Measurements from ENCODE around the gene MMP28. TPM values are rescaled to one million over a fixed set of nuclear protein-coding genes. Genes with fewer than 3 reads are reported as not detected.

MMP28 gene, protein sequence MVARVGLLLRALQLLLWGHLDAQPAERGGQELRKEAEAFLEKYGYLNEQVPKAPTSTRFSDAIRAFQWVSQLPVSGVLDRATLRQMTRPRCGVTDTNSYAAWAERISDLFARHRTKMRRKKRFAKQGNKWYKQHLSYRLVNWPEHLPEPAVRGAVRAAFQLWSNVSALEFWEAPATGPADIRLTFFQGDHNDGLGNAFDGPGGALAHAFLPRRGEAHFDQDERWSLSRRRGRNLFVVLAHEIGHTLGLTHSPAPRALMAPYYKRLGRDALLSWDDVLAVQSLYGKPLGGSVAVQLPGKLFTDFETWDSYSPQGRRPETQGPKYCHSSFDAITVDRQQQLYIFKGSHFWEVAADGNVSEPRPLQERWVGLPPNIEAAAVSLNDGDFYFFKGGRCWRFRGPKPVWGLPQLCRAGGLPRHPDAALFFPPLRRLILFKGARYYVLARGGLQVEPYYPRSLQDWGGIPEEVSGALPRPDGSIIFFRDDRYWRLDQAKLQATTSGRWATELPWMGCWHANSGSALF
- polyA plus RNA-seq (2011; rRNA removed) = 0.15 and 0.28 TPM in 2 replicates
- polyA minus RNA-seq (2011; rRNA and poly(A)+ RNA removed) = not detected in 2 replicates

DNA sequence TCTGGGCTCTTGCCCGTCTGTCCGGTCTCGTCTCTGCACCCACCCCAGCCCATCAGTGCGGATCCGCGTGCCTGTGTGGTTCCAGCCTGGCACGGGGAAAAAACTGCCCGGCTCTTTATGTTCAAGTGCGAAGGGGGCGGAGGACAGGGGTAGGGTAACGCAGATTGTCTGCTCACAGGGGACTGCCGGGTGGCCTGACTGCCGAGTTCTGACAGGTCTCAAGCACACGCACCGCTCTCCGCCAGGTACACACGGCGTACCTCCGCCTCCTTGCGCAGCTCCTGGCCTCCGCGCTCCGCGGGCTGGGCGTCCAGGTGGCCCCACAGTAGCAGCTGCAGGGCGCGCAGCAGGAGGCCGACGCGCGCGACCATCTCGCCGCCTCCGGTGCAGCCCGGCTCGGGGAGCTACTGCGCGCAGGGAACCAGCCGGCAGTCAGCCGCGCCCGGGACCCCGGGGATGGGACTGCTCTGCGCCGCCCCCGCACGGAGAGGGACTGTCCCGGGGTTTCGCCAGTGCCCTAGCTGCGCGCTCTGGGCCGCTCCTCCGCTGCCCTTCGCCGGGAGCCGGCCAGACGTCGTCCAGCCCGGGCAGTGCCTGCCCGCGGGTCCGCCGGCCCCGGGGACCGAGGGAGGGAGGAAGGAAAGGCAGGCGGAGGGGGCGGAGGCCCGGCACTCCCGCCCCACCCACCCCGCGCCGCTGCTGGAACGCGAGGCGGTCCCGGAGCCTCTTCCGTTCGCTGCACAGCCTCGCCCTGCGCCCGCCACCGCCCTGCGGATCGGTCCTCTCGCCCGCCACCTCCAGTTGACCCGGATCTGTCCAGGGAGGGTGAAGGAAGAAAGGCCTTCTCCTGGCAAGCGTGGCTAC lies at the start of gene MMP28:
TSS of gene MMP28 (minus strand) at position 635 of the 864 bp plus-strand sequence. CDS start at position 371, 264 bp downstream.
- TF ChIP-seq, protein P1, sequence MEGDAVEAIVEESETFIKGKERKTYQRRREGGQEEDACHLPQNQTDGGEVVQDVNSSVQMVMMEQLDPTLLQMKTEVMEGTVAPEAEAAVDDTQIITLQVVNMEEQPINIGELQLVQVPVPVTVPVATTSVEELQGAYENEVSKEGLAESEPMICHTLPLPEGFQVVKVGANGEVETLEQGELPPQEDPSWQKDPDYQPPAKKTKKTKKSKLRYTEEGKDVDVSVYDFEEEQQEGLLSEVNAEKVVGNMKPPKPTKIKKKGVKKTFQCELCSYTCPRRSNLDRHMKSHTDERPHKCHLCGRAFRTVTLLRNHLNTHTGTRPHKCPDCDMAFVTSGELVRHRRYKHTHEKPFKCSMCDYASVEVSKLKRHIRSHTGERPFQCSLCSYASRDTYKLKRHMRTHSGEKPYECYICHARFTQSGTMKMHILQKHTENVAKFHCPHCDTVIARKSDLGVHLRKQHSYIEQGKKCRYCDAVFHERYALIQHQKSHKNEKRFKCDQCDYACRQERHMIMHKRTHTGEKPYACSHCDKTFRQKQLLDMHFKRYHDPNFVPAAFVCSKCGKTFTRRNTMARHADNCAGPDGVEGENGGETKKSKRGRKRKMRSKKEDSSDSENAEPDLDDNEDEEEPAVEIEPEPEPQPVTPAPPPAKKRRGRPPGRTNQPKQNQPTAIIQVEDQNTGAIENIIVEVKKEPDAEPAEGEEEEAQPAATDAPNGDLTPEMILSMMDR (IDR thresholded peaks at IDR 0.05; ENCODE audit: insufficient read depth, low read depth, low read length) = no peak
- POLR2A ChIA-PET = interaction anchor here (0.6 kb wide), 1 partner anchor 42 kb away, joined by 4 read pairs; the partner anchor contains the start of gene GAS2L2
- no peaks in the 10 kb centered on the region for H3K36me3 ChIP-seq (ENCODE audit: control insufficient read depth, insufficient read depth, low read length)
- CTCF ChIA-PET = interaction anchor here (0.7 to 4.7 kb wide), 4 partner anchors 10 to 30 kb away, joined by 3 to 44 read pairs (median 6); no protein-coding TSS in a partner anchor
- DNase-seq (ENCODE audit: low read depth) = no peak
- H3K27me3 ChIP-seq (ENCODE audit: control insufficient read depth, insufficient read depth, low read length) = peaks cover 42% of the 10 kb centered on the region
- H3K4me3 ChIP-seq (ENCODE audit: low read depth, low read length) = peak within 1 kb of the TSS; percentile 36

DNA sequence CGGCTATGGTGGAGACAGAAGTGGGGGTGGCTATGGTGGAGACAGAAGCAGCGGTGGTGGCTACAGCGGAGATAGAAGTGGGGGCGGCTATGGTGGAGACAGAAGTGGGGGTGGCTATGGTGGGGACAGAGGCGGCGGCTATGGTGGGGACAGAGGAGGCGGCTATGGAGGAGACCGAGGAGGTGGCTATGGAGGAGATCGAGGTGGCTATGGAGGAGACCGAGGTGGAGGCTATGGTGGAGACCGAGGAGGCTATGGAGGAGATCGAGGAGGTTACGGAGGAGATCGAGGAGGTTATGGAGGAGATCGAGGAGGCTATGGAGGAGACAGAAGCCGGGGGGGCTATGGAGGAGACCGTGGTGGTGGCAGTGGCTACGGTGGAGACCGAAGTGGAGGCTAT lies 49.1 kb upstream of the MMP28 start:
- TF ChIP-seq, protein P1 (IDR thresholded peaks at IDR 0.05; ENCODE audit: insufficient read depth, low read depth, low read length) = no peak
- no peak for DNase-seq (ENCODE audit: low read depth)
- Histone ChIP-seq H3K27me3 (ENCODE audit: control insufficient read depth, insufficient read depth, low read length) (no peaks in the 10 kb centered on the region), H3K4me3 (ENCODE audit: low read depth, low read length) (no peak overlapping the region), H3K36me3 (ENCODE audit: control insufficient read depth, insufficient read depth, low read length) (peaks cover 22% of the 10 kb centered on the region)
- POLR2A ChIA-PET = no interaction called here
- CTCF ChIA-PET = no interaction called here

DNA sequence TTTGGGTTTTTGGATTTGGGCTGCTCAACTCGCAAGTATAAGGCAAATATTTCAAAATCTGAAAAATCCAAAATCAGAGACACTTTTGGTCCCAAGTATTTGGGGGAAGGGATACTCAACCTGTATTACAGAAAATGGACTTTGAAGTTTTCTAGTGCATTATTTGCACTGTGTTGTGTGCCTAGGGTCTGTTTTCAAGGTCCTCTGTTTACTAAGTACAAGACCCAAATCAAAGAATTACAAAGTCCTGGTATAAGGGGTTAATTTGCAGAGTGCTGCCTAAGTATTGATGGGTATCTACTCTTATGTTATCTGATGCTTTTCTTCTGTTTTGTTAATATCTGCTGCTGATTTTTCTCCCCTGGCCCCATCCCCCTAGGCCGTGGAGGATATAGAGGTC lies 48.3 kb upstream of the MMP28 start:
- Histone ChIP-seq H3K4me3 (ENCODE audit: low read depth, low read length) (no peak overlapping the region), H3K36me3 (ENCODE audit: control insufficient read depth, insufficient read depth, low read length) (peaks cover 22% of the 10 kb centered on the region), H3K27me3 (ENCODE audit: control insufficient read depth, insufficient read depth, low read length) (no peaks in the 10 kb centered on the region)
- POLR2A ChIA-PET = no interaction called here
- CTCF ChIA-PET = no interaction called here
- DNase-seq (ENCODE audit: low read depth) = no peak
- TF ChIP-seq, protein P1 (IDR thresholded peaks at IDR 0.05; ENCODE audit: insufficient read depth, low read depth, low read length) = no peak

DNA sequence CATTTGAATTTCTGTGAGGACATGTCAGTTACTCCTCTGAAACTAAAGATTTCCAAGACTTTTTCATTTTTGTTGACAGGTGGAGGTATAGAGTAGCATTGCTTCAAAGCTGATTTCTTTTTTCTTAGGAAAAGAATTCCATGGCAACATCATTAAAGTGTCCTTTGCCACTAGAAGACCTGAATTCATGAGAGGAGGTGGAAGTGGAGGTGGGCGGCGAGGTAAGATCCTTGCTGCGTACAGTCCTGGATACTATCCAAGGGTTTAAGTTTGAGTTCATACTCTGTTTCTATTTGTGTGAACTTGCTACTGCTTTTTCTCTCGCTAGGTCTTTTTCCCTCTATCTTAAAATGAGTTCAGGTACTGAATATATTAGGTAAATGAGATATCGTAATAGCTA lies 46.8 kb upstream of the MMP28 start:
- no peak for DNase-seq (ENCODE audit: low read depth)
- H3K4me3 ChIP-seq (ENCODE audit: low read depth, low read length) = no peak overlapping the region
- H3K36me3 ChIP-seq (ENCODE audit: control insufficient read depth, insufficient read depth, low read length) = peaks cover 22% of the 10 kb centered on the region
- ChIA-PET CTCF (interaction anchor here (0.6 to 1.6 kb wide), 3 partner anchors 8 to 41 kb away, joined by 3 to 5 read pairs (median 4); no protein-coding TSS in a partner anchor), POLR2A (interaction anchor here (1.1 kb wide), 1 partner anchor 48 kb away, joined by 32 read pairs; no protein-coding TSS in a partner anchor)
- TF ChIP-seq, protein P1 (IDR thresholded peaks at IDR 0.05; ENCODE audit: insufficient read depth, low read depth, low read length) = no peak
- no peaks in the 10 kb centered on the region for H3K27me3 ChIP-seq (ENCODE audit: control insufficient read depth, insufficient read depth, low read length)

All from BJ (cell line).